Measurements from ENCODE around the gene STX18.

The STX18 gene

GRCh38 chr4:4379540-4380087, 162.2 kb downstream of the STX18 start:
- DNase-seq (ENCODE audit: low read depth in 2 of 2), result no peak

GRCh38 chr4:4377732-4378460, 164.0 kb downstream of the STX18 start:
- no peak for DNase-seq (ENCODE audit: low read depth in 2 of 2)

GRCh38 chr4:4377191-4377590, 164.7 kb downstream of the STX18 start:
- no peak for DNase-seq (ENCODE audit: low read depth in 2 of 2)

- no peak for DNase-seq (ENCODE audit: low read depth in 2 of 2)
These were observed 165.8 kb downstream of the STX18 start for GRCh38 chr4:4376074-4376473.

GRCh38 chr4:4374388-4375098, 167.3 kb downstream of the STX18 start:
- no peak for DNase-seq (ENCODE audit: low read depth in 2 of 2)

Measured in fibroblast of skin of left quadriceps (primary cell).